GM12892 (cell line): Measurements from ENCODE around the gene TCHH.

Source experiments
- POLR2A ChIP-seq: IDR thresholded peaks from 2 replicates; pipeline ENCODE4 v1.6.1; 2011; ENCODE audit warnings: low read depth, low read length, control low read depth
- TAF1 ChIP-seq: IDR thresholded peaks from 2 replicates; pipeline ENCODE4 v1.6.1; 2011; ENCODE audit warnings: low read depth, mild to moderate bottlenecking, control low read depth, low read length, borderline replicate concordance

- no peak for TF ChIP-seq POLR2A
- no peak for TF ChIP-seq TAF1
Observed at GRCh38 chr1:152118915-152119314, 3.7 kb upstream of the TCHH start.
